HEK293 (cell line): Measurements from ENCODE around the gene TOMM34.

ENCODE experiments used
- CTCF ChIA-PET: fragments of 350-600 bp; formaldehyde crosslinking; extraction: SDS; loops from one replicate; lab custom pipeline; 2021; ENCODE audit warnings: antibody characterized with exemption; lab: Yijun Ruan, JAX
- POLR2A ChIA-PET: fragments of 300-600 bp; formaldehyde crosslinking; extraction: SDS; loops from one replicate; lab custom pipeline; 2020; ENCODE audit warnings: antibody characterized with exemption, inconsistent platforms; lab: Yijun Ruan, JAX
- H3K27ac ChIP-seq: fragments of 200-500 bp; sonication (Bioruptor generic); 2 replicates; pipeline ENCODE4 v1.5.1; 2014; ENCODE audit warnings: low read depth, low read length, control low read depth, inconsistent platforms; ENCODE audit errors: extremely low read depth
- H3K36me3 ChIP-seq, 2 experiments: fragments of 200-500 bp in 1 of 2; sonication (Bioruptor generic) in 1 of 2; 1 replicate in 1 of 2; 2 replicates in 1 of 2; pipeline ENCODE4 v1.5.1; 2014 to 2017; ENCODE audit warnings: inconsistent platforms in 2 of 2, low read length in 2 of 2; ENCODE audit not compliant: control insufficient read depth in 2 of 2, insufficient read depth in 1 of 2
- H3K4me1 ChIP-seq: fragments of 200-500 bp; sonication (Bioruptor generic); 2 replicates; pipeline ENCODE4 v1.5.1; 2014; ENCODE audit warnings: mild to moderate bottlenecking, low read length, inconsistent platforms; ENCODE audit not compliant: control insufficient read depth, insufficient read depth
- H3K4me3 ChIP-seq: 2 replicates; pipeline ENCODE4 v1.5.1; 2011; ENCODE audit warnings: low read depth, mild to moderate bottlenecking, control low read depth, low read length, moderate library complexity
- H3K9me3 ChIP-seq: fragments of 200-500 bp; sonication (Bioruptor generic); 2 replicates; pipeline ENCODE4 v1.5.1; 2014; ENCODE audit warnings: low read depth, low read length, inconsistent platforms; ENCODE audit not compliant: control insufficient read depth, insufficient read depth
- OSR2 ChIP-seq: fragments of 450-650 bp; formaldehyde crosslinking; IDR thresholded peaks from 2 replicates; pipeline ENCODE4 v1.5.1; 2016; ENCODE audit warnings: missing biosample characterization, missing genetic modification characterization
- REPIN1 ChIP-seq: fragments of 450-650 bp; formaldehyde crosslinking; IDR thresholded peaks from 2 replicates; pipeline ENCODE4 v1.5.1; 2017; ENCODE audit warnings: missing biosample characterization, missing genetic modification characterization, low read depth
- YY2 ChIP-seq: fragments of 450-650 bp; formaldehyde crosslinking; IDR thresholded peaks from 2 replicates; pipeline ENCODE4 v1.5.1; 2016; ENCODE audit warnings: missing biosample characterization, missing genetic modification characterization
- ZBTB26 ChIP-seq: fragments of 450-650 bp; formaldehyde crosslinking; optimal IDR thresholded peaks from 2 replicates; pipeline ENCODE3; 2016; ENCODE audit warnings: missing biosample characterization, mild to moderate bottlenecking, missing genetic modification characterization
- ZNF19 ChIP-seq: fragments of 450-650 bp; formaldehyde crosslinking; IDR thresholded peaks from 2 replicates; pipeline ENCODE4; 2016; ENCODE audit warnings: missing biosample characterization, missing genetic modification characterization, low read depth
- ZNF239 ChIP-seq: fragments of 450-650 bp; formaldehyde crosslinking; IDR thresholded peaks from 2 replicates; pipeline ENCODE4 v1.5.1; 2016; ENCODE audit warnings: missing biosample characterization, missing genetic modification characterization
- ZNF362 ChIP-seq: fragments of 450-650 bp; formaldehyde crosslinking; IDR thresholded peaks from 2 replicates; pipeline ENCODE4 v1.5.1; 2016; ENCODE audit warnings: missing biosample characterization, missing genetic modification characterization
- ZNF366 ChIP-seq: fragments of 450-650 bp; formaldehyde crosslinking; conservative IDR thresholded peaks from 2 replicates; pipeline ENCODE4 v1.5.1; 2016; ENCODE audit warnings: missing biosample characterization, missing genetic modification characterization
- ZNF514 ChIP-seq: fragments of 450-650 bp; formaldehyde crosslinking; IDR thresholded peaks from 2 replicates; pipeline ENCODE4 v1.5.1; 2016; ENCODE audit warnings: missing biosample characterization, missing genetic modification characterization
- ZNF624 ChIP-seq: fragments of 450-650 bp; formaldehyde crosslinking; IDR thresholded peaks from 2 replicates; pipeline ENCODE4 v1.5.1; 2017; ENCODE audit warnings: missing biosample characterization, missing genetic modification characterization
- ZNF701 ChIP-seq: fragments of 450-650 bp; formaldehyde crosslinking; IDR thresholded peaks from 2 replicates; pipeline ENCODE4 v1.5.1; 2016; ENCODE audit warnings: missing biosample characterization, missing genetic modification characterization
- ZNF768 ChIP-seq: fragments of 450-650 bp; formaldehyde crosslinking; IDR thresholded peaks from 2 replicates; pipeline ENCODE4 v1.5.1; 2018; ENCODE audit warnings: missing biosample characterization, mild to moderate bottlenecking, missing genetic modification characterization
- ZNF776 ChIP-seq: fragments of 450-650 bp; formaldehyde crosslinking; IDR thresholded peaks from 2 replicates; pipeline ENCODE4 v1.5.0; 2017; ENCODE audit warnings: missing biosample characterization, missing genetic modification characterization, borderline replicate concordance
- ZNF777 ChIP-seq: fragments of 450-650 bp; formaldehyde crosslinking; IDR thresholded peaks from 2 replicates; pipeline ENCODE4 v1.5.1; 2017; ENCODE audit warnings: missing biosample characterization, missing genetic modification characterization, borderline replicate concordance
- ZNF792 ChIP-seq: fragments of 450-650 bp; formaldehyde crosslinking; IDR thresholded peaks from 2 replicates; pipeline ENCODE4 v1.5.1; 2016; ENCODE audit warnings: missing biosample characterization, missing genetic modification characterization
- TF ChIP-seq, protein P1 (sequence below): fragments of 450-650 bp; formaldehyde crosslinking; IDR thresholded peaks from 2 replicates; pipeline ENCODE4 v1.5.1; 2016; ENCODE audit warnings: missing biosample characterization, missing genetic modification characterization
- TF ChIP-seq, protein P2 (sequence below): fragments of 450-650 bp; formaldehyde crosslinking; IDR thresholded peaks from 2 replicates; pipeline ENCODE4 v1.5.1; 2016; ENCODE audit warnings: missing biosample characterization, missing genetic modification characterization
- TF ChIP-seq, protein P3 (sequence below): fragments of 450-650 bp; formaldehyde crosslinking; IDR thresholded peaks from 2 replicates; pipeline ENCODE4 v1.5.1; 2016; ENCODE audit warnings: missing biosample characterization, missing genetic modification characterization
- TF ChIP-seq, protein P4 (sequence below): fragments of 450-650 bp; formaldehyde crosslinking; IDR thresholded peaks from 2 replicates; pipeline ENCODE4 v1.5.1; 2016; ENCODE audit warnings: missing biosample characterization, missing genetic modification characterization

The TOMM34 gene

GRCh38 chr20:44928595-44928994 is 31.6 kb downstream of the TOMM34 start:
- Histone ChIP-seq H3K27ac (no peak overlapping the region), H3K4me3 (no peak overlapping the region), H3K9me3 (no peaks in the 10 kb centered on the region)
- TF ChIP-seq OSR2: no peak
- TF ChIP-seq ZNF768 (tag by site-specific recombination): no peak
- no peak for TF ChIP-seq YY2 (tag by site-specific recombination)
- TF ChIP-seq ZNF362 (tag by site-specific recombination): 0 out of 2 replicates have a peak, but pooled peaks have one; percentile 11
- TF ChIP-seq, all 188 proteins: peak for 1
- POLR2A ChIA-PET: interaction anchor here (0.6 kb wide), 1 partner anchor 910 kb away, joined by 6 read pairs; no protein-coding TSS in a partner anchor
- Histone ChIP-seq H3K4me1 (no peaks in the 10 kb centered on the region), H3K36me3 (peaks cover 0 to 57% of the 10 kb centered on the region in 2 experiments; a peak in 2 of 3 replicates)
- CTCF ChIA-PET: no interaction called here

DNA sequence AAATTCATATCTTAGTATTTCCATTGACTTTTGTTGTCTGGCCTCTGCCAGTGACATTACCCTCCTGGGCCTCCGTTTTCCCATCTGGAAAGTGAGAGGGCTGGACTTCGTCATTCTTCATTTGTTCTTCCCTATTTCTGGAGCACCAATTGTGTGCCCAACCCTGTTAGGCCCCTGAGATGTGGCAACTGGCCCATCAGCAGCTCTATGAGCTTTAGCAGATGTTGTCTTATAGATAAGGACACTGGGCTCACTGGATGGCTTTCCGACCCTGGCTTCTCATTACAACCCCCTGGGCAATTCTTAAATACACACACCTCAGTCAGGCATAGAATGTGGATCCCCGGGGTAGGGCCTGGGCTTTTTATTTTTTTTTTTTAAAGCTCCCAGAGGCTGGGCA is 35.7 kb downstream of the TOMM34 start:
- POLR2A ChIA-PET: interaction anchor here (1.2 kb wide), 1 partner anchor 29 kb away, joined by 3 read pairs; no protein-coding TSS in a partner anchor
- no peak for TF ChIP-seq ZNF514 (tag by site-specific recombination)
- TF ChIP-seq, protein P1, sequence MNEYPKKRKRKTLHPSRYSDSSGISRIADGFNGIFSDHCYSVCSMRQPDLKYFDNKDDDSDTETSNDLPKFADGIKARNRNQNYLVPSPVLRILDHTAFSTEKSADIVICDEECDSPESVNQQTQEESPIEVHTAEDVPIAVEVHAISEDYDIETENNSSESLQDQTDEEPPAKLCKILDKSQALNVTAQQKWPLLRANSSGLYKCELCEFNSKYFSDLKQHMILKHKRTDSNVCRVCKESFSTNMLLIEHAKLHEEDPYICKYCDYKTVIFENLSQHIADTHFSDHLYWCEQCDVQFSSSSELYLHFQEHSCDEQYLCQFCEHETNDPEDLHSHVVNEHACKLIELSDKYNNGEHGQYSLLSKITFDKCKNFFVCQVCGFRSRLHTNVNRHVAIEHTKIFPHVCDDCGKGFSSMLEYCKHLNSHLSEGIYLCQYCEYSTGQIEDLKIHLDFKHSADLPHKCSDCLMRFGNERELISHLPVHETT (tag by site-specific recombination): no peak
- no peak for TF ChIP-seq ZNF239 (tag by site-specific recombination)
- TF ChIP-seq, protein P2, sequence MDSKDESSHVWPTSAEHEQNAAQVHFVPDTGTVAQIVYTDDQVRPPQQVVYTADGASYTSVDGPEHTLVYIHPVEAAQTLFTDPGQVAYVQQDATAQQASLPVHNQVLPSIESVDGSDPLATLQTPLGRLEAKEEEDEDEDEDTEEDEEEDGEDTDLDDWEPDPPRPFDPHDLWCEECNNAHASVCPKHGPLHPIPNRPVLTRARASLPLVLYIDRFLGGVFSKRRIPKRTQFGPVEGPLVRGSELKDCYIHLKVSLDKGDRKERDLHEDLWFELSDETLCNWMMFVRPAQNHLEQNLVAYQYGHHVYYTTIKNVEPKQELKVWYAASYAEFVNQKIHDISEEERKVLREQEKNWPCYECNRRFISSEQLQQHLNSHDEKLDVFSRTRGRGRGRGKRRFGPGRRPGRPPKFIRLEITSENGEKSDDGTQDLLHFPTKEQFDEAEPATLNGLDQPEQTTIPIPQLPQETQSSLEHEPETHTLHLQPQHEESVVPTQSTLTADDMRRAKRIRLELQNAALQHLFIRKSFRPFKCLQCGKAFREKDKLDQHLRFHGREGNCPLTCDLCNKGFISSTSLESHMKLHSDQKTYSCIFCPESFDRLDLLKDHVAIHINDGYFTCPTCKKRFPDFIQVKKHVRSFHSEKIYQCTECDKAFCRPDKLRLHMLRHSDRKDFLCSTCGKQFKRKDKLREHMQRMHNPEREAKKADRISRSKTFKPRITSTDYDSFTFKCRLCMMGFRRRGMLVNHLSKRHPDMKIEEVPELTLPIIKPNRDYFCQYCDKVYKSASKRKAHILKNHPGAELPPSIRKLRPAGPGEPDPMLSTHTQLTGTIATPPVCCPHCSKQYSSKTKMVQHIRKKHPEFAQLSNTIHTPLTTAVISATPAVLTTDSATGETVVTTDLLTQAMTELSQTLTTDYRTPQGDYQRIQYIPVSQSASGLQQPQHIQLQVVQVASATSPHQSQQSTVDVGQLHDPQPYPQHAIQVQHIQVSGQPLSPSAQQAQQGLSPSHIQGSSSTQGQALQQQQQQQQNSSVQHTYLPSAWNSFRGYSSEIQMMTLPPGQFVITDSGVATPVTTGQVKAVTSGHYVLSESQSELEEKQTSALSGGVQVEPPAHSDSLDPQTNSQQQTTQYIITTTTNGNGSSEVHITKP (tag by site-specific recombination): no peak
- no peak for TF ChIP-seq ZNF777 (tag by site-specific recombination)
- no peak for TF ChIP-seq REPIN1
- no peak for TF ChIP-seq ZNF701
- no peak for TF ChIP-seq ZNF624 (tag by site-specific recombination)
- no peak for TF ChIP-seq ZNF792 (tag by site-specific recombination)
- TF ChIP-seq ZNF768 (tag by site-specific recombination): no peak
- TF ChIP-seq ZNF19 (tag by site-specific recombination): no peak
- TF ChIP-seq ZNF366: no peak
- TF ChIP-seq, protein P3, sequence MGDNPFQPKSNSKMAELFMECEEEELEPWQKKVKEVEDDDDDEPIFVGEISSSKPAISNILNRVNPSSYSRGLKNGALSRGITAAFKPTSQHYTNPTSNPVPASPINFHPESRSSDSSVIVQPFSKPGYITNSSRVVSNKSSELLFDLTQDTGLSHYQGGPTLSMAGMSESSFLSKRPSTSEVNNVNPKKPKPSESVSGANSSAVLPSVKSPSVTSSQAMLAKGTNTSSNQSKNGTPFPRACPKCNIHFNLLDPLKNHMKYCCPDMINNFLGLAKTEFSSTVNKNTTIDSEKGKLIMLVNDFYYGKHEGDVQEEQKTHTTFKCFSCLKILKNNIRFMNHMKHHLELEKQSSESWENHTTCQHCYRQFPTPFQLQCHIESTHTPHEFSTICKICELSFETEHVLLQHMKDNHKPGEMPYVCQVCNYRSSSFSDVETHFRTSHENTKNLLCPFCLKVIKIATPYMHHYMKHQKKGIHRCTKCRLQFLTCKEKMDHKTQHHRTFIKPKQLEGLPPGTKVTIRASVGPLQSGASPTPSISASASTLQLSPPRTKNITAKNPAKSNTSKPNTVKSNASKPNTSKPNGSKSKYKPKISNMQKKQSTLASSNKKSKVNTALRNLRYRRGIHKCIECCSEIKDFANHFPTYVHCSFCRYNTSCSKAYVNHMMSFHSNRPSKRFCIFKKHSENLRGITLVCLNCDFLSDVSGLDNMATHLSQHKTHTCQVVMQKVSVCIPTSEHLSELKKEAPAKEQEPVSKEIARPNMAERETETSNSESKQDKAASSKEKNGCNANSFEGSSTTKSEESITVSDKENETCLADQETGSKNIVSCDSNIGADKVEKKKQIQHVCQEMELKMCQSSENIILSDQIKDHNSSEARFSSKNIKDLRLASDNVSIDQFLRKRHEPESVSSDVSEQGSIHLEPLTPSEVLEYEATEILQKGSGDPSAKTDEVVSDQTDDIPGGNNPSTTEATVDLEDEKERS (tag by site-specific recombination): no peak
- no peak for TF ChIP-seq ZNF776 (tag by site-specific recombination)
- TF ChIP-seq ZBTB26 (tag by site-specific recombination): no peak
- TF ChIP-seq, protein P4, sequence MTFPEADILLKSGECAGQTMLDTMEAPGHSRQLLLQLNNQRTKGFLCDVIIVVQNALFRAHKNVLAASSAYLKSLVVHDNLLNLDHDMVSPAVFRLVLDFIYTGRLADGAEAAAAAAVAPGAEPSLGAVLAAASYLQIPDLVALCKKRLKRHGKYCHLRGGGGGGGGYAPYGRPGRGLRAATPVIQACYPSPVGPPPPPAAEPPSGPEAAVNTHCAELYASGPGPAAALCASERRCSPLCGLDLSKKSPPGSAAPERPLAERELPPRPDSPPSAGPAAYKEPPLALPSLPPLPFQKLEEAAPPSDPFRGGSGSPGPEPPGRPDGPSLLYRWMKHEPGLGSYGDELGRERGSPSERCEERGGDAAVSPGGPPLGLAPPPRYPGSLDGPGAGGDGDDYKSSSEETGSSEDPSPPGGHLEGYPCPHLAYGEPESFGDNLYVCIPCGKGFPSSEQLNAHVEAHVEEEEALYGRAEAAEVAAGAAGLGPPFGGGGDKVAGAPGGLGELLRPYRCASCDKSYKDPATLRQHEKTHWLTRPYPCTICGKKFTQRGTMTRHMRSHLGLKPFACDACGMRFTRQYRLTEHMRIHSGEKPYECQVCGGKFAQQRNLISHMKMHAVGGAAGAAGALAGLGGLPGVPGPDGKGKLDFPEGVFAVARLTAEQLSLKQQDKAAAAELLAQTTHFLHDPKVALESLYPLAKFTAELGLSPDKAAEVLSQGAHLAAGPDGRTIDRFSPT (tag by site-specific recombination): no peak
- no peak for TF ChIP-seq ZNF362 (tag by site-specific recombination)
- CTCF ChIA-PET: interaction anchor here (0.5 kb wide), 1 partner anchor 89 kb away, joined by 3 read pairs; no protein-coding TSS in a partner anchor
- Histone ChIP-seq H3K4me3 (no peak overlapping the region), H3K4me1 (no peaks in the 10 kb centered on the region), H3K27ac (no peak overlapping the region), H3K9me3 (no peaks in the 10 kb centered on the region), H3K36me3 (peaks cover 4 to 57% of the 10 kb centered on the region in 2 experiments; a peak in 2 of 3 replicates)
